K562 (cell line): ENCODE data around the gene ODAD4. TPM values are rescaled to one million over a fixed set of nuclear protein-coding genes. Genes with fewer than 3 reads are reported as not detected.

Source experiments
- C11orf30 ChIP-seq: fragments of 450-650 bp; IDR thresholded peaks from 2 replicates; pipeline ENCODE4 v1.6.1; 2016; ENCODE audit warnings: low read depth, mild to moderate bottlenecking
- CUX1 ChIP-seq: fragments of 200-800 bp; sonication (Bioruptor generic); IDR thresholded peaks from 2 replicates; pipeline ENCODE4 v1.6.1; 2016; ENCODE audit warnings: missing genetic modification characterization, missing compliant biosample characterization
- EZH2 ChIP-seq: IDR thresholded peaks from 2 replicates; pipeline ENCODE4 v1.6.1; 2012; ENCODE audit warnings: low read depth, mild to moderate bottlenecking, inconsistent platforms, low read length, borderline replicate concordance
- MCM5 ChIP-seq: fragments of 450-650 bp; IDR thresholded peaks from 2 replicates; pipeline ENCODE4 v1.6.1; 2016; ENCODE audit warnings: low read depth
- NR2C1 ChIP-seq, 2 experiments: fragments of 450-650 bp; IDR thresholded peaks; 2 replicates each; pipeline ENCODE4 v1.6.1; 2017; ENCODE audit warnings: mild to moderate bottlenecking in 2 of 2, antibody characterized with exemption in 1 of 2, inconsistent platforms in 1 of 2, missing compliant biosample characterization in 1 of 2, missing genetic modification characterization in 1 of 2
- SUPT5H ChIP-seq: fragments of 450-650 bp; IDR thresholded peaks from 2 replicates; pipeline ENCODE4 v1.6.1; 2016
- ZNF143 ChIP-seq: sonication (generic); formaldehyde crosslinking; IDR thresholded peaks from 2 replicates; pipeline ENCODE4 v1.9.0; 2022; ENCODE audit warnings: mild to moderate bottlenecking, missing genetic modification reagents
- ZNF174 ChIP-seq: fragments of 250-450 bp; sonication (Bioruptor Pico); IDR thresholded peaks from 2 replicates; pipeline ENCODE4 v1.4.0; 2020; ENCODE audit warnings: mild to moderate bottlenecking
- polyA plus RNA-seq, 8 experiments: library from polyadenylated mRNA; depleted of rRNA in 4 of 8; stranded (reverse) in 5 of 8; unstranded in 3 of 8; fragments of >200 nt; fragmentation: Nextera tagmentation in 2 of 8; fragmentation: Illumina TruSeq in 1 of 8; extraction: Ambion mirVana in 2 of 8; extraction: Trizol in 1 of 8; gene quantifications; 2 replicates each; pipeline versions ENCODE4 v1.2.1 to v1.2.3, GENCODE V29; 2011 to 2014; ENCODE audit warnings: inconsistent platforms in 1 of 8, missing spikeins in 1 of 8
- total RNA-seq, 7 experiments: library from RNA; depleted of rRNA in 6 of 7; stranded (reverse); fragments of >200 nt in 6 of 7; fragmentation: Illumina TruSeq in 2 of 7; extraction: Trizol in 2 of 7; gene quantifications; 2 replicates each; pipeline versions ENCODE4 v1.2.1 to v1.2.3, GENCODE V29; 2011 to 2021; ENCODE audit warnings: low replicate concordance in 1 of 7
- TF ChIP-seq, protein P1 (sequence below): IDR thresholded peaks from 2 replicates; pipeline ENCODE4 v1.6.1; 2011; ENCODE audit not compliant: insufficient read length; ENCODE audit errors: extremely low read depth
- TF ChIP-seq, protein P2 (sequence below): fragments of 450-650 bp; formaldehyde crosslinking; conservative IDR thresholded peaks from 2 replicates; pipeline ENCODE4 v1.4.0; 2022; ENCODE audit warnings: mild to moderate bottlenecking, missing genetic modification characterization
- TF ChIP-seq, protein P3 (sequence below), 2 experiments: fragments of 450-650 bp in 1 of 2; sonication (generic) in 1 of 2; formaldehyde crosslinking in 1 of 2; IDR thresholded peaks; 2 replicates each; pipeline versions ENCODE4 v1.7.1 to v1.9.0; 2016 to 2022; ENCODE audit warnings: inconsistent platforms in 1 of 2, mild to moderate bottlenecking in 1 of 2, missing genetic modification reagents in 1 of 2

Gene ODAD4
- total and polyA plus RNA-seq, 9 of the 15 experiments (the other 6 are each of a cell fraction or from before 2014, with no cell fraction given): 0.09 to 0.98 (median 0.51) TPM

GRCh38 chr17:41987642-41988041 lies 57.2 kb downstream of the ODAD4 start (continued):
- TF ChIP-seq, protein P1, sequence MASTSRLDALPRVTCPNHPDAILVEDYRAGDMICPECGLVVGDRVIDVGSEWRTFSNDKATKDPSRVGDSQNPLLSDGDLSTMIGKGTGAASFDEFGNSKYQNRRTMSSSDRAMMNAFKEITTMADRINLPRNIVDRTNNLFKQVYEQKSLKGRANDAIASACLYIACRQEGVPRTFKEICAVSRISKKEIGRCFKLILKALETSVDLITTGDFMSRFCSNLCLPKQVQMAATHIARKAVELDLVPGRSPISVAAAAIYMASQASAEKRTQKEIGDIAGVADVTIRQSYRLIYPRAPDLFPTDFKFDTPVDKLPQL: no peak
- no peak for TF ChIP-seq SUPT5H
- TF ChIP-seq ZNF174: no peak
- no peak for TF ChIP-seq ZNF143 (CRISPR knock-in tag)
- no peak for TF ChIP-seq NR2C1 (IDR thresholded peaks at IDR 0.05)
- no peak for TF ChIP-seq NR2C1 (tag; IDR thresholded peaks at IDR 0.05)
- no peak for TF ChIP-seq CUX1 (CRISPR knock-in tag)
- TF ChIP-seq MCM5: no peak
- TF ChIP-seq, protein P2, sequence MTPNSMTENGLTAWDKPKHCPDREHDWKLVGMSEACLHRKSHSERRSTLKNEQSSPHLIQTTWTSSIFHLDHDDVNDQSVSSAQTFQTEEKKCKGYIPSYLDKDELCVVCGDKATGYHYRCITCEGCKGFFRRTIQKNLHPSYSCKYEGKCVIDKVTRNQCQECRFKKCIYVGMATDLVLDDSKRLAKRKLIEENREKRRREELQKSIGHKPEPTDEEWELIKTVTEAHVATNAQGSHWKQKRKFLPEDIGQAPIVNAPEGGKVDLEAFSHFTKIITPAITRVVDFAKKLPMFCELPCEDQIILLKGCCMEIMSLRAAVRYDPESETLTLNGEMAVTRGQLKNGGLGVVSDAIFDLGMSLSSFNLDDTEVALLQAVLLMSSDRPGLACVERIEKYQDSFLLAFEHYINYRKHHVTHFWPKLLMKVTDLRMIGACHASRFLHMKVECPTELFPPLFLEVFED (CRISPR knock-in tag): no peak
- no peak for TF ChIP-seq C11orf30
- no peak for TF ChIP-seq EZH2
- TF ChIP-seq, protein P3, sequence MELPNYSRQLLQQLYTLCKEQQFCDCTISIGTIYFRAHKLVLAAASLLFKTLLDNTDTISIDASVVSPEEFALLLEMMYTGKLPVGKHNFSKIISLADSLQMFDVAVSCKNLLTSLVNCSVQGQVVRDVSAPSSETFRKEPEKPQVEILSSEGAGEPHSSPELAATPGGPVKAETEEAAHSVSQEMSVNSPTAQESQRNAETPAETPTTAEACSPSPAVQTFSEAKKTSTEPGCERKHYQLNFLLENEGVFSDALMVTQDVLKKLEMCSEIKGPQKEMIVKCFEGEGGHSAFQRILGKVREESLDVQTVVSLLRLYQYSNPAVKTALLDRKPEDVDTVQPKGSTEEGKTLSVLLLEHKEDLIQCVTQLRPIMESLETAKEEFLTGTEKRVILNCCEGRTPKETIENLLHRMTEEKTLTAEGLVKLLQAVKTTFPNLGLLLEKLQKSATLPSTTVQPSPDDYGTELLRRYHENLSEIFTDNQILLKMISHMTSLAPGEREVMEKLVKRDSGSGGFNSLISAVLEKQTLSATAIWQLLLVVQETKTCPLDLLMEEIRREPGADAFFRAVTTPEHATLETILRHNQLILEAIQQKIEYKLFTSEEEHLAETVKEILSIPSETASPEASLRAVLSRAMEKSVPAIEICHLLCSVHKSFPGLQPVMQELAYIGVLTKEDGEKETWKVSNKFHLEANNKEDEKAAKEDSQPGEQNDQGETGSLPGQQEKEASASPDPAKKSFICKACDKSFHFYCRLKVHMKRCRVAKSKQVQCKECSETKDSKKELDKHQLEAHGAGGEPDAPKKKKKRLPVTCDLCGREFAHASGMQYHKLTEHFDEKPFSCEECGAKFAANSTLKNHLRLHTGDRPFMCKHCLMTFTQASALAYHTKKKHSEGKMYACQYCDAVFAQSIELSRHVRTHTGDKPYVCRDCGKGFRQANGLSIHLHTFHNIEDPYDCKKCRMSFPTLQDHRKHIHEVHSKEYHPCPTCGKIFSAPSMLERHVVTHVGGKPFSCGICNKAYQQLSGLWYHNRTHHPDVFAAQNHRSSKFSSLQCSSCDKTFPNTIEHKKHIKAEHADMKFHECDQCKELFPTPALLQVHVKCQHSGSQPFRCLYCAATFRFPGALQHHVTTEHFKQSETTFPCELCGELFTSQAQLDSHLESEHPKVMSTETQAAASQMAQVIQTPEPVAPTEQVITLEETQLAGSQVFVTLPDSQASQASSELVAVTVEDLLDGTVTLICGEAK (IDR thresholded peaks at IDR 0.05): no peak
- TF ChIP-seq, protein P3 (CRISPR knock-in tag; IDR thresholded peaks at IDR 0.05): no peak
